Chondrocyte (in vitro differentiated cells): ENCODE data around the gene TXNL4A. TPM values are rescaled to one million over a fixed set of nuclear protein-coding genes. Genes with fewer than 3 reads are reported as not detected.

Experiments
- DNase-seq: peaks from one replicate; pipeline ENCODE4 v3.0.0; 2021; ENCODE audit warnings: mixed read lengths, low spot score
- H3K27ac Mint-ChIP-seq: one replicate; pipeline ENCODE4 v1.8.0; 2021; ENCODE audit warnings: mild to moderate bottlenecking, moderate library complexity, mixed read lengths; ENCODE audit not compliant: unreplicated experiment
- H3K27me3 Mint-ChIP-seq: 2 replicates; pipeline ENCODE4 v1.8.0; 2021; ENCODE audit warnings: low read depth, mixed read lengths
- H3K36me3 Mint-ChIP-seq: 2 replicates; pipeline ENCODE4 v1.8.0; 2021; ENCODE audit warnings: low read depth, mixed read lengths
- H3K4me1 Mint-ChIP-seq: 2 replicates; pipeline ENCODE4 v1.8.0; 2021; ENCODE audit warnings: low read depth, mild to moderate bottlenecking, mixed read lengths
- H3K4me3 Mint-ChIP-seq: one replicate; pipeline ENCODE4 v1.8.0; 2021; ENCODE audit warnings: mild to moderate bottlenecking, moderate library complexity, mixed read lengths; ENCODE audit not compliant: unreplicated experiment
- H3K9me3 Mint-ChIP-seq: 2 replicates; pipeline ENCODE4 v1.8.0; 2021; ENCODE audit warnings: low read depth, mixed read lengths
- total RNA-seq: library from RNA; stranded (reverse); gene quantifications from 3 replicates; pipeline ENCODE4 v1.2.1, GENCODE V29; 2021
- TF ChIP-seq, protein P1 (sequence below): fragments of 200-600 bp; sonication (generic); IDR thresholded peaks from 2 replicates; pipeline ENCODE4 v1.5.0; 2021; ENCODE audit warnings: antibody characterized with exemption, mild to moderate bottlenecking, moderate library complexity

TXNL4A gene
- total RNA-seq, 1 donor from 2014 or later: 143 TPM

DNA sequence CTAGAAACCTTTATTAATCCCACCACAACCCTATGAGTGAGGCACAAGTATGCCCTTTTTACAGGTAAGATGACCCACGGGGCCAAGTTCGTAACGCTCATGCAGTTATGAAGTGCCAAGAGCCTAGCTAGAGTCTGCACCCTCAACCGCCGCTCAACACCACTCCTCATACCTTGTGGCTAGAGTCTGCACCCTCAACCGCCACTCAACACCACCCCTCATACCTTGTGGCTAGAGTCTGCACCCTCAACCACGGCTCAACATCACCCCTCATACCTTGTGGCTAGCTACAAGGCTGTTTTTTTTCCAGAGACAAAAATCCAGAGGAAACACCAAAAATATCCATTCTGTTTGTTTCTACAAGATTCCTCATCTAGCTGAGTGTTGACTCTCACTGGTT, 4.6 kb downstream of the TXNL4A start:
- Mint-ChIP-seq H3K4me1 (peaks cover 60% of the 10 kb centered on the region), H3K27ac (no peak overlapping the region), H3K4me3 (no peak overlapping the region), H3K9me3 (no peaks in the 10 kb centered on the region), H3K36me3 (peaks cover 5% of the 10 kb centered on the region), H3K27me3 (no peaks in the 10 kb centered on the region)
- DNase-seq: no peak
- TF ChIP-seq, protein P1, sequence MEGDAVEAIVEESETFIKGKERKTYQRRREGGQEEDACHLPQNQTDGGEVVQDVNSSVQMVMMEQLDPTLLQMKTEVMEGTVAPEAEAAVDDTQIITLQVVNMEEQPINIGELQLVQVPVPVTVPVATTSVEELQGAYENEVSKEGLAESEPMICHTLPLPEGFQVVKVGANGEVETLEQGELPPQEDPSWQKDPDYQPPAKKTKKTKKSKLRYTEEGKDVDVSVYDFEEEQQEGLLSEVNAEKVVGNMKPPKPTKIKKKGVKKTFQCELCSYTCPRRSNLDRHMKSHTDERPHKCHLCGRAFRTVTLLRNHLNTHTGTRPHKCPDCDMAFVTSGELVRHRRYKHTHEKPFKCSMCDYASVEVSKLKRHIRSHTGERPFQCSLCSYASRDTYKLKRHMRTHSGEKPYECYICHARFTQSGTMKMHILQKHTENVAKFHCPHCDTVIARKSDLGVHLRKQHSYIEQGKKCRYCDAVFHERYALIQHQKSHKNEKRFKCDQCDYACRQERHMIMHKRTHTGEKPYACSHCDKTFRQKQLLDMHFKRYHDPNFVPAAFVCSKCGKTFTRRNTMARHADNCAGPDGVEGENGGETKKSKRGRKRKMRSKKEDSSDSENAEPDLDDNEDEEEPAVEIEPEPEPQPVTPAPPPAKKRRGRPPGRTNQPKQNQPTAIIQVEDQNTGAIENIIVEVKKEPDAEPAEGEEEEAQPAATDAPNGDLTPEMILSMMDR: no peak

DNA sequence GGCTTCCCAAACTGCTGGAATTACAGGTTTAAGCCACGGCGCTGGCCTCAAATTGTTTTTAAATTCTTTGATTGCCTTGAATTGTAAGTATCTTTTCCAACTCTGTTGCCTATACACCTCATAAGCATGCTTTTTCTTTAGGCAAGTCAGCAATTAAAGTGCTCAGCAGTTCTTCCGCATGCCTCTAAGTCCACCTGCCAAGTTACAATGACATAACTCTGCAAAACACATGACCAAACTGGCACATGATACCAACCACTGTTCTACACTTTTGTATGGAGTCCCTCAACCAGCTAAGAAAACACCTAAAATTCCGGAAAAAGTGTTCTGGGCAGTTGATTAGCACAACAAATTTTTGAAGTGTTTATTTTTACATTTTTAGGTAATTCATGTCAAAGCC, 5.1 kb downstream of the TXNL4A start:
- TF ChIP-seq, protein P1: no peak
- H3K27me3 Mint-ChIP-seq: no peaks in the 10 kb centered on the region
- peaks cover 60% of the 10 kb centered on the region for H3K4me1 Mint-ChIP-seq
- no peak overlapping the region for H3K27ac Mint-ChIP-seq
- peaks cover 5% of the 10 kb centered on the region for H3K36me3 Mint-ChIP-seq
- no peak for DNase-seq
- H3K9me3 Mint-ChIP-seq: no peaks in the 10 kb centered on the region
- no peak overlapping the region for H3K4me3 Mint-ChIP-seq

DNA sequence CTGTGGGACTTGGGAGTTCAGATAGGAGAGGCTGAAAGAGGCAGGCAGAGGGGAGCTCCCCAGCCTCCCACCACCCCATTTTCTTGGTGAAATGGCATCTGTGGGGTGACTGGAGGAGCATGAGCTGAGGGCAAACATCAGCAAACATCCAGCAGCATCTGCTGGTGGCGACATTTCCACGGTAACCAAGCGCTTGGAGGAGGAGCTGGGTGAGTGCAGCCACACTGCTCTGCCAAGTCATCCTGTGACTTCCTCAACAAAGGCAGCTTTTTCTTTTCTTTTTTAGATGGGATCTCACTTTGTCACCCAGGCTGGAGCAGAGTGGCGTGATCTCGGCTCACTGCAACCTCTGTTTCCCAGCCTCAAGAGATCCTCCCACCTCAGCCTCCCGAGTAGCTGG, 5.6 kb downstream of the TXNL4A start:
- H3K27ac Mint-ChIP-seq: no peak overlapping the region
- no peaks in the 10 kb centered on the region for H3K27me3 Mint-ChIP-seq
- DNase-seq: no peak
- no peaks in the 10 kb centered on the region for H3K9me3 Mint-ChIP-seq
- H3K4me1 Mint-ChIP-seq: peaks cover 64% of the 10 kb centered on the region
- H3K36me3 Mint-ChIP-seq: peaks cover 5% of the 10 kb centered on the region
- TF ChIP-seq, protein P1: no peak
- no peak overlapping the region for H3K4me3 Mint-ChIP-seq

DNA sequence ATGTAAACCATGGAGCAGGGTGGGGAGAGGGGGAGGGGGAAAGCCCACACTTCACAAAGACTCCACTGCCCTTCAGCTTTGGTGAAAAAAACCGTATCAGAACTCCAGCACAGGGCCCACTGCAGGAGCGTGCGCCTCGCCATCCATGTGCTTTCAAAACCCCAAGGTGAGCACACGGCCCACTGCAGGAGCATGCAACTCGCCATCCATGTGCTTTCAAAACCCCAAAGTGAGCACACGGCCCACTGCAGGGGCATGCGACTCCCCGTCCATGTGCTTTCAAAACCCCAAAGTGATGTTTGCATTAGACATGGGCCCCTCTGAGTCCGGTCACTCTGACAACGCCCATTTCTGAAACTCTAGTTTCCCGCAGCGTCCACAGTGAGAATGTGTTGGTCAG, 7.8 kb downstream of the TXNL4A start:
- Mint-ChIP-seq H3K27me3 (no peaks in the 10 kb centered on the region), H3K4me3 (no peak overlapping the region), H3K9me3 (no peaks in the 10 kb centered on the region), H3K4me1 (peaks cover 52% of the 10 kb centered on the region), H3K27ac (no peak overlapping the region), H3K36me3 (peaks cover 6% of the 10 kb centered on the region)
- DNase-seq: no peak
- TF ChIP-seq, protein P1: no peak

DNA sequence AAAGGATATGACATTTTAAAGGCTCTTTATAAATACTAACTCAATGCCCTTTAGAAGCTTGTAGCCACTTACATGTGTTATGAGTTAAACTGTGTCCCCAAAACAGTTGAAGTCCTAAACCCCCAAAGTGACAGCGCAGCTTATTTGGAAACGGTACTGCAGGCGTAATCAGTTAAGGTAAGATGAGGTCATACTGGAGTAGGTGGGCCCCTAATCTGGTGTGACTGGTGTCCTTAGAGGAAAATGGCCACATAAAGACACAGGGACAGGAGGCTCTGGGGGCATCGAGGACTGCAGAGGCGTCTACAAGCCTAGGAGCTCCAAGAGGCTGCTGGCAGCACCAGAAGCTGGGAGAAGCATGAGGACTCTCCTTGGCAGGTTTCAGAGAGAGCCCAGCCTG, 8.5 kb downstream of the TXNL4A start:
- Mint-ChIP-seq H3K4me3 (no peak overlapping the region), H3K27me3 (no peaks in the 10 kb centered on the region), H3K9me3 (no peaks in the 10 kb centered on the region), H3K27ac (no peak overlapping the region), H3K4me1 (peaks cover 44% of the 10 kb centered on the region), H3K36me3 (peaks cover 6% of the 10 kb centered on the region)
- no peak for DNase-seq
- TF ChIP-seq, protein P1: no peak
